ENCODE results near the gene SPDYE4. TPM values are rescaled to one million over a fixed set of nuclear protein-coding genes. Genes with fewer than 3 reads are reported as not detected.

SPDYE4 gene
- total RNA-seq, 1 experiment from 2014 or later = not detected

DNA sequence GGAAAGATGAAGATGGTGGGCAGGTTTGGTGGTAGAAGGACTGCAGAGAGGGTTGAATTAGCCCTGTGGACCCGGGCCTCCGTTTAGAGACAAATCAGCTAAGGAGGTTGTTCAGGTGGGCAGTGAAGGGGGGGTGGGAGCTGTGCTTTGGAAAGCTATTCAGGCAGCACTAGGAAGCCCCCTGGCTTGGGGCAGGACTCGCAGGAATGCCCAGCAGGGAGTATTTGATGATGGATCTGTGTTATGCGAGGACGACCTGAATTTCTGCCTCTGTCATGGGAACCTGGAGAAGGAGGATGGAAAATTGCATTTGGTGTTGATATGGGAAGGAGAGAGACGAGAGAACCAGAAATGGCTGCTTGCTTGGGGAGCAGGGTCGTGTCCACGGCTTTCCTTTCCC, 3.5 kb downstream of the SPDYE4 start:
- no peak for DNase-seq (ENCODE audit: low spot score)
- no peak for ATAC-seq
- H3K4me3 Mint-ChIP-seq = no peak overlapping the region
- no peak overlapping the region for H3K27ac Mint-ChIP-seq
- H3K9me3 Mint-ChIP-seq = 0 out of 2 replicates have a peak, but pooled peaks cover 11% of the 10 kb centered on the region
- POLR2A ChIA-PET = no interaction called here
- peaks cover 7% of the 10 kb centered on the region for H3K27me3 Mint-ChIP-seq (ENCODE audit: low read depth)
- CTCF ChIA-PET = interaction anchor here (1.5 to 6.8 kb wide), 3 partner anchors 9 to 344 kb away, joined by 3 to 65 read pairs (median 12); no protein-coding TSS in a partner anchor
- peaks cover 15% of the 10 kb centered on the region for H3K4me1 Mint-ChIP-seq
- TF ChIP-seq FOXP1 (CRISPR knock-in tag; IDR thresholded peaks at IDR 0.05; ENCODE audit: borderline replicate concordance) (no peak), MYBL2 (CRISPR knock-in tag; IDR thresholded peaks at IDR 0.05) (no peak), E2F5 (CRISPR knock-in tag; IDR thresholded peaks at IDR 0.05) (no peak), ZBTB21 (CRISPR knock-in tag; IDR thresholded peaks at IDR 0.05; ENCODE audit: borderline replicate concordance) (no peak), ETV6 (CRISPR knock-in tag; IDR thresholded peaks at IDR 0.05) (no peak), IRF2 (CRISPR knock-in tag; IDR thresholded peaks at IDR 0.05; ENCODE audit: borderline replicate concordance, low read depth) (no peak), CREM (CRISPR knock-in tag; IDR thresholded peaks at IDR 0.05) (no peak), ZNF317 (CRISPR knock-in tag; IDR thresholded peaks at IDR 0.05; ENCODE audit: borderline replicate concordance, low read depth) (no peak), JAZF1 (CRISPR knock-in tag; IDR thresholded peaks at IDR 0.05) (no peak), ZNF219 (CRISPR knock-in tag; IDR thresholded peaks at IDR 0.05; ENCODE audit: borderline replicate concordance) (no peak), HMGA2 (CRISPR knock-in tag; IDR thresholded peaks at IDR 0.05) (no peak), ZNF396 (CRISPR knock-in tag; IDR thresholded peaks at IDR 0.05; ENCODE audit: borderline replicate concordance) (no peak), PREB (CRISPR knock-in tag; IDR thresholded peaks at IDR 0.05; ENCODE audit: borderline replicate concordance) (no peak), ELF4 (CRISPR knock-in tag; IDR thresholded peaks at IDR 0.05; ENCODE audit: low read depth) (no peak), CREB1 (CRISPR knock-in tag; IDR thresholded peaks at IDR 0.05) (no peak), MAX (CRISPR knock-in tag; IDR thresholded peaks at IDR 0.05) (no peak), ZNF423 (CRISPR knock-in tag; IDR thresholded peaks at IDR 0.05) (no peak), GRHL2 (CRISPR knock-in tag; IDR thresholded peaks at IDR 0.05; ENCODE audit: insufficient replicate concordance, severe bottlenecking) (no peak), E2F4 (CRISPR knock-in tag; IDR thresholded peaks at IDR 0.05; ENCODE audit: borderline replicate concordance, low read depth) (no peak)
- TF ChIP-seq, protein P1, sequence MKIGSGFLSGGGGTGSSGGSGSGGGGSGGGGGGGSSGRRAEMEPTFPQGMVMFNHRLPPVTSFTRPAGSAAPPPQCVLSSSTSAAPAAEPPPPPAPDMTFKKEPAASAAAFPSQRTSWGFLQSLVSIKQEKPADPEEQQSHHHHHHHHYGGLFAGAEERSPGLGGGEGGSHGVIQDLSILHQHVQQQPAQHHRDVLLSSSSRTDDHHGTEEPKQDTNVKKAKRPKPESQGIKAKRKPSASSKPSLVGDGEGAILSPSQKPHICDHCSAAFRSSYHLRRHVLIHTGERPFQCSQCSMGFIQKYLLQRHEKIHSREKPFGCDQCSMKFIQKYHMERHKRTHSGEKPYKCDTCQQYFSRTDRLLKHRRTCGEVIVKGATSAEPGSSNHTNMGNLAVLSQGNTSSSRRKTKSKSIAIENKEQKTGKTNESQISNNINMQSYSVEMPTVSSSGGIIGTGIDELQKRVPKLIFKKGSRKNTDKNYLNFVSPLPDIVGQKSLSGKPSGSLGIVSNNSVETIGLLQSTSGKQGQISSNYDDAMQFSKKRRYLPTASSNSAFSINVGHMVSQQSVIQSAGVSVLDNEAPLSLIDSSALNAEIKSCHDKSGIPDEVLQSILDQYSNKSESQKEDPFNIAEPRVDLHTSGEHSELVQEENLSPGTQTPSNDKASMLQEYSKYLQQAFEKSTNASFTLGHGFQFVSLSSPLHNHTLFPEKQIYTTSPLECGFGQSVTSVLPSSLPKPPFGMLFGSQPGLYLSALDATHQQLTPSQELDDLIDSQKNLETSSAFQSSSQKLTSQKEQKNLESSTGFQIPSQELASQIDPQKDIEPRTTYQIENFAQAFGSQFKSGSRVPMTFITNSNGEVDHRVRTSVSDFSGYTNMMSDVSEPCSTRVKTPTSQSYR (CRISPR knock-in tag; IDR thresholded peaks at IDR 0.05) = no peak
- no peaks in the 10 kb centered on the region for H3K36me3 Mint-ChIP-seq

- H3K36me3 Mint-ChIP-seq = no peaks in the 10 kb centered on the region
- peaks cover 15% of the 10 kb centered on the region for H3K4me1 Mint-ChIP-seq
- 0 out of 2 replicates have a peak, but pooled peaks cover 11% of the 10 kb centered on the region for H3K9me3 Mint-ChIP-seq
- no peak overlapping the region for H3K4me3 Mint-ChIP-seq
- TF ChIP-seq RORB (CRISPR knock-in tag; IDR thresholded peaks at IDR 0.05) (no peak), ZMAT4 (CRISPR knock-in tag; IDR thresholded peaks at IDR 0.05) (no peak), GTF2I (CRISPR knock-in tag; conservative IDR thresholded peaks at IDR 0.05) (no peak), ZBTB21 (CRISPR knock-in tag; IDR thresholded peaks at IDR 0.05; ENCODE audit: borderline replicate concordance) (no peak), ZNF425 (CRISPR knock-in tag; conservative IDR thresholded peaks at IDR 0.05) (no peak)
- TF ChIP-seq, protein P2, sequence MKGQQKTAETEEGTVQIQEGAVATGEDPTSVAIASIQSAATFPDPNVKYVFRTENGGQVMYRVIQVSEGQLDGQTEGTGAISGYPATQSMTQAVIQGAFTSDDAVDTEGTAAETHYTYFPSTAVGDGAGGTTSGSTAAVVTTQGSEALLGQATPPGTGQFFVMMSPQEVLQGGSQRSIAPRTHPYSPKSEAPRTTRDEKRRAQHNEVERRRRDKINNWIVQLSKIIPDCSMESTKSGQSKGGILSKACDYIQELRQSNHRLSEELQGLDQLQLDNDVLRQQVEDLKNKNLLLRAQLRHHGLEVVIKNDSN (CRISPR knock-in tag; IDR thresholded peaks at IDR 0.05) = no peak
- ChIA-PET CTCF (interaction anchor here (1.5 to 6.8 kb wide), 3 partner anchors 8 to 344 kb away, joined by 3 to 65 read pairs (median 12); no protein-coding TSS in a partner anchor), POLR2A (no interaction called here)
- H3K27me3 Mint-ChIP-seq (ENCODE audit: low read depth) = peaks cover 7% of the 10 kb centered on the region
- DNase-seq (ENCODE audit: low spot score) (no peak), ATAC-seq (peak; percentile 69; the same call in 1 of the 2 replicates)
- H3K27ac Mint-ChIP-seq = no peak overlapping the region
These were observed 4.3 kb downstream of the SPDYE4 start for GRCh38 chr17:8753976-8754440.

All from WTC11 (cell line).